Esophagus squamous epithelium (tissue), 5 donors: ENCODE data around the gene RPL3. TPM values are rescaled to one million over a fixed set of nuclear protein-coding genes. Genes with fewer than 3 reads are reported as not detected.

ENCODE experiments used
- DNase-seq: peaks from one replicate; lab custom pipeline; 2025; lab: John Stamatoyannopoulos, UW
- H3K27ac ChIP-seq, 4 donors: fragments of 200-600 bp; sonication (generic); one replicate each; pipeline ENCODE4 v1.5.1; 2016 to 2019; ENCODE audit warnings: mild to moderate bottlenecking in 1 of 4
- H3K27me3 ChIP-seq, 4 donors: fragments of 200-600 bp; sonication (generic); 1 replicate in 3 of 4; 2 replicates in 1 of 4; pipeline versions ENCODE4 v1.5.1 to v1.6.0; 2017 to 2021; ENCODE audit warnings: antibody characterized with exemption in 1 of 4
- H3K36me3 ChIP-seq, 3 donors: fragments of 200-600 bp; sonication (generic); one replicate each; pipeline ENCODE4 v1.5.1; 2016 to 2019
- H3K4me1 ChIP-seq, 3 donors: fragments of 200-600 bp; sonication (generic); one replicate each; pipeline ENCODE4 v1.5.1; 2017 to 2019
- H3K4me3 ChIP-seq, 4 donors: fragments of 200-600 bp; sonication (generic); 1 replicate in 3 of 4; 2 replicates in 1 of 4; pipeline ENCODE4 v1.5.1; 2016 to 2019; ENCODE audit warnings: mild to moderate bottlenecking in 2 of 4, moderate library complexity in 1 of 4
- H3K9me3 ChIP-seq, 3 donors: fragments of 200-600 bp; sonication (generic); one replicate each; pipeline ENCODE4 v1.5.1; 2016 to 2019
- POLR2A ChIP-seq, 4 donors: fragments of 450-650 bp; IDR thresholded peaks; one replicate each; pipeline ENCODE4 v1.6.1; 2017; ENCODE audit warnings: antibody characterized with exemption in 4 of 4, mild to moderate bottlenecking in 4 of 4, moderate library complexity in 3 of 4
- WGBS, 2 donors: methylation state at CpG; one replicate each; pipeline ENCODE4 v1.1.5; 2018; 5-methylcytosine and 5-hydroxymethylcytosine counted together
- intact Hi-C: fragments of 100-400 bp; cut with DNase I; formaldehyde crosslinking; loops from one replicate; pipeline ENCODE4 v1.15.0; 2022
- small RNA-seq, 4 donors: library from RNA; depleted of rRNA; stranded (forward); fragments of <200 nt; gene quantifications; one replicate each; pipeline ENCODE3, GENCODE V24; 2016
- total RNA-seq, 4 donors: library from RNA; depleted of rRNA; stranded (reverse); fragments of >200 nt; gene quantifications; one replicate each; pipeline ENCODE4 v1.1.0, GENCODE V29; 2016
- TF ChIP-seq, protein P1 (sequence below), 6 experiments: fragments of 450-650 bp in 4 of 6; fragments of 200-600 bp in 2 of 6; sonication (generic) in 2 of 6; IDR thresholded peaks; one replicate each; pipeline ENCODE4 v1.5.1; 2016 to 2019; ENCODE audit warnings: antibody characterized with exemption in 6 of 6, mild to moderate bottlenecking in 4 of 6, moderate library complexity in 4 of 6
- donor health status: DM: yes; HTN: yes; CAD: no.

Gene RPL3
- total RNA-seq, 4 donors from 2014 or later = 1,469 to 2,891 (median 2,008) TPM

DNA sequence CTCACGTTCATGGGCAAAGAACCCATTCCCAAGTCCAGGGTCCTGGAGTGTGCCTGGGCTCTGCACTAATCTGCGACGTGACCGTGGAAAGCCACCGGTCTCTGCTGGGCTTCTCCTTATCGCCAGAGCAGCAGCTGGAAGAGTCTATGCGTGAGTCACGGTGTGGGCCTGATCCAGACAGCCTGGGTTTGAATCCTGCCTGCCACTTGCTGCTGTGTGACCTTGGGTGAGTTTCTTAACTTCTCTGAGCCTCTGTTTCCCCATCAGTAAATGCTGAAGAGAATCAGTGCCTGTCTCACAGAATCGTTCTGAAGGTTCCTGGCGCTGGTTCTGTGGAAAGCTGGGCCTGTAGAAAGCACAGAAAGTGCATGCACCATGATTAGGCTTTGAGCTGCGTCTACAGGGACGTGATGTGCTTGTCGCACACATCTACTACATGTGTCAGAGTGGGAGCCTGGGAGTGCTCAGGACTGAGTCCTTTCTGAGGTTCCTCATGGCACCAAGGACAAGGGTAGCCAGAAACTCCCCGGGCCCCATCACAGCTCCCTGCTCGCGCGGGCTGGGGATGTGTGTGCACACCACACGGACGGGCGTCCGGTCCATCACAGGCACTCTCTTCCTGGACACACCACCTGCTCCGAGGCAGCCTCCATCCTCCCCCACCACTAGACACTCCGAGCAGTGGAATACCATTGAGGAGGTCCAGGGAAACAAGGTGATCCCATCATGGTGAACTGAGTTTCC, 54.1 kb downstream of the RPL3 start:
- intact Hi-C loops = no loop called here
- DNase-seq = no peak
- Histone ChIP-seq H3K27ac (peak overlapping the region in 1 of 4 donors; percentile 36), H3K4me1 (no peaks in the 10 kb centered on the region), H3K27me3 (no peaks in the 10 kb centered on the region), H3K9me3 (peaks cover 0 to 15% (median 9%) of the 10 kb centered on the region in 3 donors), H3K4me3 (no peak overlapping the region), H3K36me3 (no peaks in the 10 kb centered on the region)
- 85 to 92% methylated on average over 13 to 20 of the region's 23 CpGs for WGBS, 2 donors
- no peak for TF ChIP-seq POLR2A (IDR thresholded peaks at IDR 0.05)
- TF ChIP-seq, protein P1, sequence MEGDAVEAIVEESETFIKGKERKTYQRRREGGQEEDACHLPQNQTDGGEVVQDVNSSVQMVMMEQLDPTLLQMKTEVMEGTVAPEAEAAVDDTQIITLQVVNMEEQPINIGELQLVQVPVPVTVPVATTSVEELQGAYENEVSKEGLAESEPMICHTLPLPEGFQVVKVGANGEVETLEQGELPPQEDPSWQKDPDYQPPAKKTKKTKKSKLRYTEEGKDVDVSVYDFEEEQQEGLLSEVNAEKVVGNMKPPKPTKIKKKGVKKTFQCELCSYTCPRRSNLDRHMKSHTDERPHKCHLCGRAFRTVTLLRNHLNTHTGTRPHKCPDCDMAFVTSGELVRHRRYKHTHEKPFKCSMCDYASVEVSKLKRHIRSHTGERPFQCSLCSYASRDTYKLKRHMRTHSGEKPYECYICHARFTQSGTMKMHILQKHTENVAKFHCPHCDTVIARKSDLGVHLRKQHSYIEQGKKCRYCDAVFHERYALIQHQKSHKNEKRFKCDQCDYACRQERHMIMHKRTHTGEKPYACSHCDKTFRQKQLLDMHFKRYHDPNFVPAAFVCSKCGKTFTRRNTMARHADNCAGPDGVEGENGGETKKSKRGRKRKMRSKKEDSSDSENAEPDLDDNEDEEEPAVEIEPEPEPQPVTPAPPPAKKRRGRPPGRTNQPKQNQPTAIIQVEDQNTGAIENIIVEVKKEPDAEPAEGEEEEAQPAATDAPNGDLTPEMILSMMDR (IDR thresholded peaks at IDR 0.05) = no peak

DNA sequence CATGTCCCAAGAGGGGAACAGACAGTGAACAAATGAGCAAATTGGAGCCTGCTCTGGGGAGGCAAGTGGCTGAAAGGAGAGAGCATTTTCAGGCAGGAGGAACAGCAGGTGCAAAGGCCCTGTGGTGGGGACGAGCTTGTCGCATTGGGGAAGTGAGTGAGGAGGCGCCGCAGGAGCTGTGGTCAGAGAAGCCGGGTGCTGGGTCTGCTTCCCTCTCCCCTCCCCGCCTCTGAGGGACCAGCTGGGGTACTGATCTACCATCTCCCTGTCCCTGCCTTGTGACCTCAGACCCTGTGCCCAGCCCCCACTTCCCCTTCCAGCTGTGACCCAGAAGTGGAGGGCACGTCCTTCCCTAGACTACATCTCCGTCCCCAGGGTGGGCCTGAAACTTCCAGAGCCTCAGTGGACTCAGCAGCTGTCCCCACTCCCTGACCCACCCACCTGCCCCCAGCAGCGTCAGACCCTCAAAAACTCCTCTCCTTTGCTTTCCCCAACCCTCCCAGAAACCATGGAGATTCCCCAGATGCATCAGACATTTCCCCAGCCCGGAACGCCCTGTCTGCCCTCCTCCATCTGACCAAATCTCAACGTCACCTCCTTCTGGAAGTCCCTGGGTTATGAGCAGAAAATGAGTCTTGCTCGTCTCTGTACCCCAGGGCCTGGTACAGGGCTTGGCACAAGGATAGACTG, 54.9 kb downstream of the RPL3 start:
- DNase-seq = no peak
- no peaks in the 10 kb centered on the region for H3K4me1 ChIP-seq
- no peaks in the 10 kb centered on the region for H3K27me3 ChIP-seq
- 59 to 81% methylated on average over 12 to 13 of the region's 13 CpGs for WGBS, 2 donors
- no peaks in the 10 kb centered on the region for H3K36me3 ChIP-seq
- TF ChIP-seq, protein P1 (IDR thresholded peaks at IDR 0.05) = no peak
- TF ChIP-seq POLR2A (IDR thresholded peaks at IDR 0.05) = no peak
- intact Hi-C loops = no loop called here
- peaks cover 0 to 15% (median 9%) of the 10 kb centered on the region in 3 donors for H3K9me3 ChIP-seq
- H3K27ac ChIP-seq = peak overlapping the region in 2 of 4 donors; percentile 2 to 36
- H3K4me3 ChIP-seq = no peak overlapping the region

DNA sequence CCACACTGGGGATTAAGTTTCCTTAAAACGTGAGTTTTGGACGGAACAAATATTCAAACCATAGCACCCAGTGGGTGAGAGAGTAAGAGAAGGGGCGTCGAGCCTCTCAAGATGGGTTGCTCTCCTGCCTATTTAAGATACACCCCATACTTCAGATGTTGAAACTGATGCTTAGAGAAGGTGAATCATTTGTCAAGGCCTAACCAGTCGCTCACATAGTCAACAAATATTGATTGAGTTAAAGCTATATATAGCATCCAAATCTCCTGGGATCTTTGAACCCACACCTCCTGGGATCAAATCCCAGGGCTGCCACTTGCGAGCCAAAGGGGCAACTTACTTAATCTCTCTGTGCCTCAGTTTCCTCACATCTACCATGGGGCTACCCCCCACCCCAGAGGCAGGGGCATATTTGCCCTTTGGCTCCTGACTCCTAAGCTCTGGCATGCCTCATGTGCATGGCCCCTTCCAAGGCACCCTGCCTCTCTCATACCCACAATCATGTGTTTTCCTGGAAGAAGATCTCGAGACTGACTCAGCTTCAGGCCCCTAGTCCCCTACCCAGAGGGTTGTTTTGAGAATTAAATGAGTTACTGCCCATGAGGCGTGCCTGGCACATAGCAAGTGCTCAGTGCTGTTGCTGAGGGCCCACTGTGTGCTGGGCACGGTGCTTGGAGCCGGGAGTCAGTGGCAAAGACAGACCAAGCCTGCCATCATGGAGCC, 55.6 kb downstream of the RPL3 start:
- no peak for DNase-seq
- Histone ChIP-seq H3K9me3 (peaks cover 0 to 15% (median 9%) of the 10 kb centered on the region in 3 donors), H3K27me3 (no peaks in the 10 kb centered on the region), H3K4me1 (no peaks in the 10 kb centered on the region), H3K27ac (no peak overlapping the region), H3K4me3 (no peak overlapping the region), H3K36me3 (no peaks in the 10 kb centered on the region)
- WGBS, 2 donors = 71 to 82% methylated on average over 8 to 9 of the region's 10 CpGs
- TF ChIP-seq, protein P1 (IDR thresholded peaks at IDR 0.05) = no peak
- no peak for TF ChIP-seq POLR2A (IDR thresholded peaks at IDR 0.05)
- intact Hi-C loops = no loop called here

Small RNA genes lying within 50 kb of the gene (small RNA-seq; reads per million reads assigned to genes)
- gene SNORD43 = 0 reads per million in 4 donors
- gene SNORD83A = 7,427 to 18,354 (median 15,586) reads per million in 4 donors
- gene SNORD83B = 0 reads per million in 4 donors

Other genes with a start within 250 kb of the RPL3 start
- 10 to 100 TPM in 2 of 4 donors, 1 to 10 TPM in 1, under 1 TPM in 1; 0.91 to 12.1 (median 6.5) TPM for gene APOBEC3G, start 242.3 kb downstream of the RPL3 start, total RNA-seq
- gene APOBEC3H, start 222.4 kb downstream of the RPL3 start, total RNA-seq = under 1 TPM in 2 of 4 donors, not detected in 2; 0.92 to 0.95 TPM
- 10 to 100 TPM in 3 of 4 donors, 1 to 10 TPM in 1; 4.7 to 56.1 (median 19.5) TPM for gene CBX7, start 166.9 kb downstream of the RPL3 start, total RNA-seq
- 1 to 10 TPM; 1.2 to 6.3 (median 3.7) TPM for gene PDGFB, start 74.6 kb downstream of the RPL3 start, total RNA-seq
- gene SYNGR1, start 30.4 kb upstream of the RPL3 start, total RNA-seq = 10 to 100 TPM; 13.3 to 35.5 (median 21.5) TPM
- gene TAB1, start 80.2 kb upstream of the RPL3 start, total RNA-seq = 10 to 100 TPM in 3 of 4 donors, 1 to 10 TPM in 1; 7.8 to 15.3 (median 14.5) TPM
- gene MGAT3, start 137.4 kb upstream of the RPL3 start, total RNA-seq = 1 to 10 TPM in 1 of 4 donors, under 1 TPM in 3; 0.08 to 1.3 (median 0.62) TPM
- 10 to 100 TPM; 21.4 to 34.2 (median 23.9) TPM for gene MIEF1, start 182.7 kb upstream of the RPL3 start, total RNA-seq
- 100 to 1,000 TPM; 170 to 288 (median 234) TPM for gene ATF4, start 200.9 kb upstream of the RPL3 start, total RNA-seq
- 100 to 1,000 TPM in 1 of 4 donors, 10 to 100 TPM in 3; 70.9 to 109 (median 88.1) TPM for gene RPS19BP1, start 213.1 kb upstream of the RPL3 start, total RNA-seq